HFFc6 (cell line): ENCODE measurements around the gene PALLD. TPM values are rescaled to one million over a fixed set of nuclear protein-coding genes. Genes with fewer than 3 reads are reported as not detected.
A peak's percentile ranks its signal among the peaks of the same experiment; 100 is the strongest.

Source experiments
- DNase-seq: peaks from one replicate; pipeline ENCODE4 v3.0.0-alpha.2; 2018
- H3K27ac Mint-ChIP-seq: 2 replicates; pipeline ENCODE4 v1.8.0; 2020; ENCODE audit warnings: mild to moderate bottlenecking, mixed read lengths
- H3K27me3 Mint-ChIP-seq: 2 replicates; pipeline ENCODE4 v1.8.0; 2021; ENCODE audit warnings: mild to moderate bottlenecking, moderate library complexity, mixed read lengths; ENCODE audit not compliant: insufficient read depth
- H3K36me3 Mint-ChIP-seq: 2 replicates; pipeline ENCODE4 v1.8.0; 2021; ENCODE audit warnings: low read depth, mixed read lengths
- H3K4me1 Mint-ChIP-seq: 2 replicates; pipeline ENCODE4 v1.8.0; 2020; ENCODE audit warnings: low read depth, mixed read lengths
- H3K4me3 Mint-ChIP-seq: 2 replicates; pipeline ENCODE4 v1.8.0; 2020; ENCODE audit warnings: mild to moderate bottlenecking, moderate library complexity, mixed read lengths
- H3K9me3 Mint-ChIP-seq: 2 replicates; pipeline ENCODE4 v1.8.0; 2020; ENCODE audit warnings: mild to moderate bottlenecking, mixed read lengths
- total RNA-seq, 6 experiments: library from RNA; stranded (reverse); fragmentation: NEBNext Ultra II Directional; extraction: Animal tissue kit (Norgen Biotek cat#: 25700); gene quantifications; 2 replicates in 1 of 6; 3 replicates in 5 of 6; pipeline ENCODE4 v1.2.3, GENCODE V29; 2021
- TF ChIP-seq, protein P1 (sequence below): fragments of 200-600 bp; sonication (generic); IDR thresholded peaks from 2 replicates; pipeline ENCODE4 v1.5.0; 2021; ENCODE audit warnings: antibody characterized with exemption, mild to moderate bottlenecking

PALLD gene
- total RNA-seq, 6 experiments from 2014 or later, result 72.6 to 163 (median 149) TPM

DNA sequence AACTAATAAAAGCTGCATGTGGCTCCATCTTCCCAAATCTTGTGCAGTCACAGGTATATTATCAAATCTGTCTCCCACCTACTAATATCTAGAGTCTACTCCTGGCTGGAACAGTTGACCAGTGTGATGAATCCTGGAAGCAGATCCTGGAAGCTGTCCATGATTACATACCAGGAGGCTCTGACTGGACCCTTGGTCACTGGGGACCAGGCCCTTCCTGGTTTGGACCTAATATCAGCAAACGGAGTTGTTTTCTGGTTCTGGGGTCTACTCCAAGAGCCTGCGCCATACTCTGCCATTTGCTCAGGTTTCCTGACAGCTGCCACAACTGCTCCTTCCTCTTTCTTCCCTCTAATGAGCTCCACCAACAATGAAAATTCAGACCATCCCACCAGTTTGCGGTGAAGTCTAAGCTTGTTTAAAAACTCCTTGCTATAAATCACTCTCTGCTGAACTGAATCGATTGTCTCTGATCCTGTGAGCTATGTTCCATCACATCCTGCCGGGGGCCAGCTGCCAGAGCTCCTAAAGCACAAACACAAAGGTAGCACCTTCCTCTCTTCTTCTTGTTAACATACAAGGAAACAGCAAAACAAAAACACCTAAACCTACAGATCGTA, 114.2 kb downstream of the PALLD start:
- H3K36me3 Mint-ChIP-seq, result no peaks in the 10 kb centered on the region
- H3K27me3 Mint-ChIP-seq, result peaks cover 3% of the 10 kb centered on the region
- no peak for DNase-seq
- TF ChIP-seq, protein P1, sequence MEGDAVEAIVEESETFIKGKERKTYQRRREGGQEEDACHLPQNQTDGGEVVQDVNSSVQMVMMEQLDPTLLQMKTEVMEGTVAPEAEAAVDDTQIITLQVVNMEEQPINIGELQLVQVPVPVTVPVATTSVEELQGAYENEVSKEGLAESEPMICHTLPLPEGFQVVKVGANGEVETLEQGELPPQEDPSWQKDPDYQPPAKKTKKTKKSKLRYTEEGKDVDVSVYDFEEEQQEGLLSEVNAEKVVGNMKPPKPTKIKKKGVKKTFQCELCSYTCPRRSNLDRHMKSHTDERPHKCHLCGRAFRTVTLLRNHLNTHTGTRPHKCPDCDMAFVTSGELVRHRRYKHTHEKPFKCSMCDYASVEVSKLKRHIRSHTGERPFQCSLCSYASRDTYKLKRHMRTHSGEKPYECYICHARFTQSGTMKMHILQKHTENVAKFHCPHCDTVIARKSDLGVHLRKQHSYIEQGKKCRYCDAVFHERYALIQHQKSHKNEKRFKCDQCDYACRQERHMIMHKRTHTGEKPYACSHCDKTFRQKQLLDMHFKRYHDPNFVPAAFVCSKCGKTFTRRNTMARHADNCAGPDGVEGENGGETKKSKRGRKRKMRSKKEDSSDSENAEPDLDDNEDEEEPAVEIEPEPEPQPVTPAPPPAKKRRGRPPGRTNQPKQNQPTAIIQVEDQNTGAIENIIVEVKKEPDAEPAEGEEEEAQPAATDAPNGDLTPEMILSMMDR, result no peak
- peak overlapping the region; percentile 11; the same call in 1 of the 2 replicates for H3K27ac Mint-ChIP-seq
- H3K9me3 Mint-ChIP-seq, result no peaks in the 10 kb centered on the region
- H3K4me3 Mint-ChIP-seq, result no peak overlapping the region
- H3K4me1 Mint-ChIP-seq, result peaks cover 70% of the 10 kb centered on the region

DNA sequence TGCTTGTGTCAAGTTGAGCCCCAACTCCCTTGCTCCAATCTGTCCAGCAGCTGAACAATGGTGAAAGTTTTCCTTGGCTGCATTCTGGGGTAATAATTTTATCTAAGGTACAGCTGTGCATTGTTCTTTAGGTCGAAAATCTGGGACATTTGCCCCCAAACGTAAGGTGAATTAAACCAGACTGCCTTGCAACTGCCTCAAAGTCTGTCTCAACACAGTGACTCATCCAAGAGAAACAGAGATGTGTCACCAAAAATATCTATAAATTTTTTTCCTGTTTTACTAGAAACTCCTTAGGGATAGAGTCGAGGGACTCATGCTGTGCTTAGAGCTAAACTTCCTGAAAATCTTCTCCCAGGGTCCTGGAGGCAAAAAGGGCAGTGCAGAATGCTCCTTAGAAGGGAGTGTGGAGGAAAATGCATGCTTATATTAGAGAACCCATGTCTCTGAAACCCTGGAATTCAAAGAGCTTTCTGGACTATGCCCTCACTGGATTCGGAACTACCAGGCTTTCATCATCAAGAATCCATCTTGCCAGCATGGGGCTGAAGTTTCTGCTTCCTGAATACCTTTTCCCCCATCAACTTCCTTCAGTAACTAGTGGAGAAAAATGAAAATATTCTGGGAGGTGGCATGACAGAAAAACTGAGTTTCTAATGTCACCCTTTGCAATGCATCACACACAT, 115.7 kb downstream of the PALLD start:
- Mint-ChIP-seq H3K4me1 (peaks cover 77% of the 10 kb centered on the region), H3K4me3 (peak overlapping the region; percentile 45; the same call in 1 of the 2 replicates), H3K9me3 (no peaks in the 10 kb centered on the region), H3K27ac (peak overlapping the region; percentile 67), H3K27me3 (peaks cover 1% of the 10 kb centered on the region), H3K36me3 (no peaks in the 10 kb centered on the region)
- TF ChIP-seq, protein P1, result no peak
- DNase-seq, result peak; percentile 73

DNA sequence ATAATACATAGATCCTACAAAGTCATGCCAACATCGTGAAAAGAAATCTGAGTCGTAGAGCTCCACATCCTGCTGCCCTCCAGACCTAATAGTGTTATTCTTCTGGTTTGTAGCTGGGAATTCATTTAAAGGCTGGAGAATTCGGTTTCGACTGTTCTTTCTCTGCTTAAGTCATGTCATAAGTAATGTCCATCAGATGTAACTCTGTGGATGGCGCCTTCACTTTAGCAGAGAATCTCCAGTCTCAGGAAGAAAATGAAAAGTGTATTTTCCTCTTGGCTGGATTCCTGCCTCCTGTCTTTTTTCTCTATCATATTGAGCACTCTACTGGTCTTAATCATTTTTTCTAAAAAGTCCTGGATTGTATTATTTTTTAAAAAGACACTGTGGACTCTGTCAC, 117.0 kb downstream of the PALLD start:
- Mint-ChIP-seq H3K4me1 (peaks cover 77% of the 10 kb centered on the region), H3K9me3 (no peaks in the 10 kb centered on the region), H3K4me3 (no peak overlapping the region), H3K27ac (no peak overlapping the region), H3K27me3 (peaks cover 2% of the 10 kb centered on the region), H3K36me3 (no peaks in the 10 kb centered on the region)
- TF ChIP-seq, protein P1, result no peak
- no peak for DNase-seq

DNA sequence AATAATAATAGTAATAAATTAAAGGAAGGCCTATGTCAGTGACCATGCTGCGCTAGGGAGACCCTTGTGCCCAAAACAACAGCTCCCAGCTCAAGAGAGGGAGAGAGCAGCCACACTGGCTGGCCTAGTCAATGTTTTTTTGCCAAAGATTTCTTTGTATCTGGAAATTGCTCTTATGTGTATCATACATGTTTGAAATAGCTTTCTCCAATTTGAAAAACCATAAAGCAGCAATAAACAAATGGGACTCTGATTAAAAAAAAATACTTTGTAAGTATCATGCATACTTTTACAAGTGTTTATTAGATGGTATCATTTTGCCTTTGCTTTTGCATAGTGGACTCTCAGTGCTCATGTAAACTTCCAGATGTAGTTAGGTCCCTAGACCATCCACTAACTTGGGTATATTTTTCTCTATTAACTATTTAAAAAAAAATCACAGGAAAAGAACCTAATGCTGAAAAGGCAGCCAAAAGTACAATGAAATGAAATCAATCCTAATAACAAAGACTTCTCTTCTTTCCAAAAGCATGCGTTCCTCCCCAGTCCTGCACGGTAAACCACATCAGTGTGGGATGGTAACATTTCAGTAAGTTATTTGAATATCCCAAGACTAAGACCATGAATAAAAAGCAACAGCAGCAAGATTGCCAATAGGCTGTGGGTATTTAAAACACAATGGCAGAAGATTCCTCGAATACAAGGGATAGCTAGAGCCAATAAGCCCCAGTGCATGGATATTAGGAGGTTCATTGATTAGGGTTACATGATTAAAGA, 117.6 kb downstream of the PALLD start:
- no peaks in the 10 kb centered on the region for H3K36me3 Mint-ChIP-seq
- H3K27ac Mint-ChIP-seq, result no peak overlapping the region
- H3K9me3 Mint-ChIP-seq, result no peaks in the 10 kb centered on the region
- H3K4me1 Mint-ChIP-seq, result peaks cover 81% of the 10 kb centered on the region
- TF ChIP-seq, protein P1, result no peak
- DNase-seq, result no peak
- H3K4me3 Mint-ChIP-seq, result no peak overlapping the region
- peaks cover 3% of the 10 kb centered on the region for H3K27me3 Mint-ChIP-seq

DNA sequence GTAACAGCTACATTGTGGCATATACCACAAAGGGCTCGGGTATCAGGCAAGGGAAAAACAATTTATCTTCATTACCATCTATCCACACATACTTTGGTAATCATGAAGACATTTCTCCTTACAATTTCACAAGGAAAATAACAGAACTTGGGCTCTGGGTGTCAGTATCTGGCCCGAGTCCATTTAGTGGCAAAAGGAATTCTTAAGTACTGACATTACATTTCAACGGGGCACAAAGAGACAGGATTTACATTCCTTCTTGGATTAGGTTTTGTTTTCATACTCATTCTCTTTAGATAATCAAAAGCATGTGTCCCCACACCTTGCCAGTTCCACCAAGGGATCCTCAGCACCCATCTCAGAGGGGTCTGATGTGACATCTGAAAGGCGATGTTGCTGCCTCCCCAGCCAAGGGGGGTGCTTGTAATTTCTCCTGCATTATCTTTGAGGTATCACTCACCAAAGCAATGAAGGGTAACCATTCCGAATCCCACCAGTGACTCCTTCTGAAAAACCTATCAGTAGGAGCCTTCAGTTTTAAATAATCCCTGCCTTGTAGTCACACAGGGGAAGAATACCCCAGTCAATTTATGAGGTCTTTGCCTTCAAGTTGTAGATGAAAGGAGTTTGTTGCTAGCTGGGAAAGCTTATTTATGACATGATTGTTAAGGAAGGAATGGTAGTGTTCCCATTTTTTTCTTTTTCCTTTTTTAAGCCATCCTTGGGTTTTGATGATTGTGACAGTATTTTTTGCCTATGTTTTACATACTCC, 118.6 kb downstream of the PALLD start:
- TF ChIP-seq, protein P1, result no peak
- Mint-ChIP-seq H3K4me1 (peaks cover 83% of the 10 kb centered on the region), H3K9me3 (no peaks in the 10 kb centered on the region), H3K4me3 (peak overlapping the region; percentile 35; the same call in 1 of the 2 replicates), H3K36me3 (no peaks in the 10 kb centered on the region), H3K27ac (no peak overlapping the region), H3K27me3 (peaks cover 3% of the 10 kb centered on the region)
- DNase-seq, result peak; percentile 61
